ENCODE measurements around the gene MFRP. TPM values are rescaled to one million over a fixed set of nuclear protein-coding genes. Genes with fewer than 3 reads are reported as not detected.

The MFRP gene
- total and polyA plus RNA-seq, 9 donors: 0.11 TPM; not detected in 8

GRCh38 chr11:119342023-119342300, 4.5 kb downstream of the MFRP start:
- 61 to 74% (median 72%) methylated on average over 7 of the region's 7 CpGs for WGBS, 3 donors
- DNase-seq: no peak
- no peak overlapping the region for H3K4me3 ChIP-seq
- intact Hi-C loops (cut with DNase I): no loop called here
- TF ChIP-seq CTCF (IDR thresholded peaks at IDR 0.05) (no peak), POLR2A (IDR thresholded peaks at IDR 0.05) (no peak), EP300 (IDR thresholded peaks at IDR 0.05) (no peak)
- H3K4me1 ChIP-seq (ENCODE audit: insufficient read depth): peaks cover 3% of the 10 kb centered on the region
- no peak overlapping the region for H3K27ac ChIP-seq
- no peaks in the 10 kb centered on the region for H3K27me3 ChIP-seq
- no peaks in the 10 kb centered on the region for H3K9me3 ChIP-seq
- H3K36me3 ChIP-seq: no peaks in the 10 kb centered on the region

- peak overlapping the region in 1 of 2 donors; percentile 60 for H3K27ac ChIP-seq
- H3K36me3 ChIP-seq: no peaks in the 10 kb centered on the region
- intact Hi-C loops (cut with DNase I): no loop called here
- H3K4me3 ChIP-seq: no peak overlapping the region
- H3K9me3 ChIP-seq: no peaks in the 10 kb centered on the region
- 58 to 61% (median 59%) methylated on average over 14 to 16 of the region's 16 CpGs for WGBS, 3 donors
- no peak for TF ChIP-seq CTCF (IDR thresholded peaks at IDR 0.05)
- TF ChIP-seq POLR2A (IDR thresholded peaks at IDR 0.05): no peak
- no peak for TF ChIP-seq EP300 (IDR thresholded peaks at IDR 0.05)
- DNase-seq: no peak
- H3K27me3 ChIP-seq: no peaks in the 10 kb centered on the region
- peaks cover 3% of the 10 kb centered on the region for H3K4me1 ChIP-seq (ENCODE audit: insufficient read depth)
Observed at GRCh38 chr11:119341222-119342022, 5.1 kb downstream of the MFRP start.

- no peaks in the 10 kb centered on the region for H3K36me3 ChIP-seq
- TF ChIP-seq CTCF (IDR thresholded peaks at IDR 0.05) (no peak), EP300 (IDR thresholded peaks at IDR 0.05) (no peak), POLR2A (IDR thresholded peaks at IDR 0.05) (peak; percentile 12)
- H3K4me1 ChIP-seq (ENCODE audit: insufficient read depth): peaks cover 3% of the 10 kb centered on the region
- H3K9me3 ChIP-seq: no peaks in the 10 kb centered on the region
- DNase-seq: peak; percentile 70 to 88 (median 82)
- H3K27ac ChIP-seq: peak within 1 kb of the TSS; percentile 20 to 60
- intact Hi-C loops (cut with DNase I): no loop called here
- H3K27me3 ChIP-seq: no peaks in the 10 kb centered on the region
- peak within 1 kb of the TSS; percentile 53 for H3K4me3 ChIP-seq
- 1 to 4% (median 2%) methylated on average over 31 to 53 of the region's 53 CpGs for WGBS, 3 donors
Observed at GRCh38 chr11:119340335-119341221, 5.9 kb downstream of the MFRP start, which contains the start of gene C1QTNF5. C1QTNF5 (minus strand) TSS chr11:119340883; CDS start chr11:119340397, 486 bp downstream.

- peak; percentile 51 to 81 (median 74) for DNase-seq
- TF ChIP-seq CTCF (IDR thresholded peaks at IDR 0.05): peak; percentile 62 to 85 (median 81)
- no peak for TF ChIP-seq EP300 (IDR thresholded peaks at IDR 0.05)
- peak; percentile 39 for TF ChIP-seq POLR2A (IDR thresholded peaks at IDR 0.05)
- Histone ChIP-seq H3K9me3 (no peaks in the 10 kb centered on the region), H3K27me3 (no peaks in the 10 kb centered on the region), H3K36me3 (no peaks in the 10 kb centered on the region), H3K4me1 (ENCODE audit: insufficient read depth) (peaks cover 10% of the 10 kb centered on the region), H3K27ac (peak overlapping the region; percentile 20 to 60), H3K4me3 (peak overlapping the region; percentile 53)
- 0 to 2% (median 1%) methylated on average over 10 to 85 of the region's 86 CpGs for WGBS, 3 donors
- intact Hi-C loops (cut with DNase I): loop anchor here in 1 of 4 donors (5.0 to 10.0 kb wide), 2 partner anchors 132 to 245 kb away; partner anchors contain the start of gene CBL
Observed at GRCh38 chr11:119339589-119340334, 6.7 kb downstream of the MFRP start.

All from ovary (tissue), 9 donors.